GM20000 (cell line): Measurements from ENCODE around the gene EIF4G3.

Experiments used
- DNase-seq: peaks from one replicate; pipeline ENCODE4 v3.0.0; 2012; ENCODE audit warnings: low spot score
- TF ChIP-seq, protein P1 (sequence below): IDR thresholded peaks from 2 replicates; pipeline ENCODE4 v1.5.1; 2012; ENCODE audit warnings: mild to moderate bottlenecking, control low read depth; ENCODE audit errors: extremely low read depth, missing control alignments

The EIF4G3 gene

DNA sequence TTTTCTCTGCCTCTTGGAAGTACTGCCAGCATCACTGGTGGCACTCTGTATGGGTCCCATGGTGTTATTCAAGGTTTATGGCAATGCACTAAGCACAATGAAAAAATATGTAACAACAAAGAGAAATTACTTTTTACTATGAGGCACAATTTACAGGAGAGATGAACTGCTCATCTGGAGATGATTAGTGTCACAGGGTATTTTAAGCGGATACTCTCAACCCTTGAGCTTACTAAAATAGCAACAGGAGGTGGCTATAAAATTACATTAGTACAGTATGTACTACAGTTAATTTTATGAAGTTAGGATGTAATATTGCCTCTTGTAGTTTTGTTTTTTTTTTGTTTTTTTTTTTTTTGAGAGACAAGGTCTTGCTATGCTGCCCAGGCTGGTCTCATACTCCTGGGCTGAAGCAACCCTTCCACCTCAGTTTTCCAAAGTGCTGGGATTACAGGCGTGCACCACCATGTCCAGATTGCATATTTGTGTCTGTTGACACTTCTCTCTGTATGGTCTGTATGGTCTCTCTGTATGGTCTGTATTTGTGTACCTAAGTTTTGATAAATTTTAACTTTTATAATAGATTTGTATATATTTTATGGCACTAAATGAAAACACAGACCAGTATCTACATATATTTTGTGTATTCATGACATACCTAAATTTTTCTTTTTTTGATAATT lies 214.0 kb downstream of the EIF4G3 start:
- TF ChIP-seq, protein P1, sequence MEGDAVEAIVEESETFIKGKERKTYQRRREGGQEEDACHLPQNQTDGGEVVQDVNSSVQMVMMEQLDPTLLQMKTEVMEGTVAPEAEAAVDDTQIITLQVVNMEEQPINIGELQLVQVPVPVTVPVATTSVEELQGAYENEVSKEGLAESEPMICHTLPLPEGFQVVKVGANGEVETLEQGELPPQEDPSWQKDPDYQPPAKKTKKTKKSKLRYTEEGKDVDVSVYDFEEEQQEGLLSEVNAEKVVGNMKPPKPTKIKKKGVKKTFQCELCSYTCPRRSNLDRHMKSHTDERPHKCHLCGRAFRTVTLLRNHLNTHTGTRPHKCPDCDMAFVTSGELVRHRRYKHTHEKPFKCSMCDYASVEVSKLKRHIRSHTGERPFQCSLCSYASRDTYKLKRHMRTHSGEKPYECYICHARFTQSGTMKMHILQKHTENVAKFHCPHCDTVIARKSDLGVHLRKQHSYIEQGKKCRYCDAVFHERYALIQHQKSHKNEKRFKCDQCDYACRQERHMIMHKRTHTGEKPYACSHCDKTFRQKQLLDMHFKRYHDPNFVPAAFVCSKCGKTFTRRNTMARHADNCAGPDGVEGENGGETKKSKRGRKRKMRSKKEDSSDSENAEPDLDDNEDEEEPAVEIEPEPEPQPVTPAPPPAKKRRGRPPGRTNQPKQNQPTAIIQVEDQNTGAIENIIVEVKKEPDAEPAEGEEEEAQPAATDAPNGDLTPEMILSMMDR: no peak
- DNase-seq: no peak

DNA sequence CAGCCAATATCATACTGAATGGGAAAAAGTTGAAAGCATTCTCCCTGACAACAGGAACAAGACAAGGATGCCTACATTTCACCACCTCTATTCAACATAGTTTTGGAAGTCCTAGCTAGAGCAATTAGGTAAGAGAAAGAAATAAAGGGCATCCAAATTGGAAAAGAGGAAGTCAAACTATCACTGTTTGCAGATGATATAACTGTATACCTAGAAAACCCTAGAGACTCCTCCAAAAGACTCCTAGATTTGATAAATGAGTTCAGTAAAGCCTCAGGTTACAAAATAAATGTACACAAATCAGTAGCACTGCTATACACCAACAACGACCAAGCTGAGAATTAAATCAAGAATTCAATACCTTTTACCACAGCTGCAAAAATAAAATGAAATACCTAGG lies 218.3 kb downstream of the EIF4G3 start:
- TF ChIP-seq, protein P1: no peak
- DNase-seq: no peak

DNA sequence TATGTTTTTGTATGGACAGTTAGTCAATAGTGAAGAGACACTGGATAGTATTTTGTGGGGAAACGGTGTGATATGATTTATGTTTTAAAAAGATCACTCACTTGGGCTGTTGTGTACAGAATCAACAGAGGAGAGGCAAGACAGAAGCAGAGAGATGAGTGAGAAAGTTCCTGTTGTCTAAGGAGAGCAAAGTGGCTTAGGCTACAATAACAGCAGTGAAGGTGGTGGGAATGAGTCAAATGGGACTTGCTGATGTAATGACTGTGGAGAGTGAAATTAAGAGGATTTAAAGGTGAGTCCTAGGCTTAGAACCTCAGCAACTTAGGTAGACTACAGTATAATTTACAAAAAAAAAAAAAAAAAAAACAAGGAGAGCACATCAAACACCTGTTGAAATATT lies 220.4 kb downstream of the EIF4G3 start:
- TF ChIP-seq, protein P1: no peak
- no peak for DNase-seq

DNA sequence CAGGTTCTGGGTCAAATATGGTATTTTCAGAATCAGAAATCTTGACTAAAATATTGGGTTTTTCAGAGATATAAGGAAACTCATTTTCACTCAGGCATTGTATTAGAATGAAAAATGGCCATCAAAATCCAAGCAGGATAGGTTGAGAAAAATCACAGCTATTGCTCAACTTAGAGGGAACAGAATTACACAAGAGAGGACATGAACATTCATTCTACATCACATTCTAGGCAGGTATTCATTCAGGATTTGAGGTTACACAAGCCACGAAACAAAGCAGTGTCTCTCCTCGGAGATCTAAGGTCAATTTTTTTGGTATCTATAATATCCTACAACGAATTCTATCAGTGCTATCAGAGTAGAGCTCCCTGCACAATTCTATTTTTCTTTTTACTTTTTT lies 226.0 kb downstream of the EIF4G3 start:
- DNase-seq: no peak
- TF ChIP-seq, protein P1: no peak

DNA sequence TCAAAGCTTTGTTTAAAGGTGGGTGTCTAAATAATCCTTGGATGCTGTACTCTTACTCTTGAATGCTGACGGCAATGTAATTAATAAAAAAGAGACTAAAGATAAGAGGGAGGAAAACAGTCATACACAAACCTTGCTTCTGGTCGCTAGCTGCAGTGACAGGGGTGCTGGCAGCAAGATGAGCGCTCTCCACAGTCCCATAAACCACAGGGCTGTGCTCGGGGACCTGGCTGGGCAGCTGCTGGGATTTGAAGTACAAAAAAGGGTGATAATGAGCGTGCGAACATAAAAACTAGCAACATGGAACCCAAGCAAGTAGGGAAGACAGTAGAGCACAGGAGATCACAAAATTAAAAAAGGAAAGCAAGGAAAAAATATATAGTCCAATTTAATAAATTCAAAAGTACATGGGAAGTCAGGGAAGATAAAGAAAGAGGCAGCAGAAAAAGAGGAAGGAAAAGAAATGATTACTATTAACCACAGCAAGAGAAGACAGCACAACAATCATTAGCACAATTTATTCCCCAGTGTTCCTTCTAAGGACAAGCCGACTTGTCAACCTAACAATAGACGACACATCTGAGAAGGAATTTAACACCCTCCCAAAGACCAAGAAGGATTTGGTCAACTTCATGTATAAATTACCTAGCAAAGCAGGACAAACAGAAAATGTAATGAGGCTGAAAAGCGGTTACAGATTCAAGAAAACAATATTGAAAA lies 226.7 kb downstream of the EIF4G3 start:
- no peak for DNase-seq
- TF ChIP-seq, protein P1: no peak

DNA sequence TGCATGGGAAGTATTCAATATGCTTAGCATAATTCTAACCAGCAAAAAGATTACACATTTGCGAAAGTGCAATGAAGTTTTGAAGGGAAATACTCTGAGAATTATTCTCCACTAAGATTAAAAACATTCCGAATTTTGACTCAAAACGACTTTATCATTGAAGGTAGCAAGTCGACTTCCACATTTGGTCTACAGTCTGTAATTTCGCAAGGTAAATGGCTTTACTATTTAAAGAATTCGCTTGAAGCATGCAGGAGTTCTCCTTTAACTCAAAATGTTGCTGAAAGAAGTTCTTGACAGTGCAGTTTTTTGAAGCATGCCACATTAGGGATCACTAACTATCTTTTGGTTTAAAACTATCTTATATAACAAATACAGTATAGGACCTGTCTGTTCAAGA lies 228.6 kb downstream of the EIF4G3 start:
- DNase-seq: no peak
- TF ChIP-seq, protein P1: no peak

DNA sequence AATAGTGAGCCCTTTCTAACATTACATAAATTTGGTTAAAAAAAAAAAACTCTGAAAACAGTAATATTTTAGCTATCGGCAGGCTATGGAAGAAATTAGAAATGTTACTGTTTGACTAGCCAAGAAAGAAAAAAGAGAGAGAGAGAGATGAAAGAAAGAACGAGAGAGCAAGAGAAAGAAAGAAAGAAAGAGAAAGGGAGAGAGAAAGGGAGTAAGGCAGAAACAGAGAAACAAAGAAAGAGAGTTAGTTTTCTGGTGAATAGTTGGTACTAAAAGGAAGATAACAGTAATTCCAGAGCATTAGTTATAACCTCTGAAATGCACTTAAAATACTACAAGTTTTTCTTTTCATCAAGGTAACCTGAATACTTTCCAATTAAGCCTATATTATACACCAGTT lies 229.3 kb downstream of the EIF4G3 start:
- TF ChIP-seq, protein P1: no peak

More for the DNA sequence above, 229.3 kb downstream of the EIF4G3 start:
- DNase-seq: no peak
